OCI-LY3 (cell line): ENCODE measurements around the gene SCGB1C1.

Source experiments
- H2AFZ ChIP-seq: fragments of 200-600, 300-600 bp; shearing (Covaris generic); 2 replicates; pipeline ENCODE4 v1.6.0; 2014; ENCODE audit warnings: antibody characterized with exemption, low read depth, low read length
- H3K27ac ChIP-seq: fragments of 200-600, 300-600 bp; sonication (generic); 2 replicates; pipeline ENCODE4 v1.5.1; 2014; ENCODE audit warnings: mild to moderate bottlenecking, low read length, moderate library complexity, mixed read lengths
- H3K27me3 ChIP-seq: fragments of 200-600, 300-600 bp; sonication (generic); 2 replicates; pipeline ENCODE4 v1.6.1; 2014; ENCODE audit warnings: low read depth, low read length, mixed read lengths
- H3K36me3 ChIP-seq: fragments of 200-600, 300-600 bp; sonication (generic); replicated peaks from 2 replicates; pipeline ENCODE3; 2014; ENCODE audit warnings: low read depth, low read length, mixed read lengths
- H3K4me1 ChIP-seq: fragments of 300-600, 200-600 bp; sonication (generic); 2 replicates; pipeline ENCODE4 v1.6.1; 2014; ENCODE audit warnings: low read length, mixed read lengths
- H3K4me2 ChIP-seq: fragments of 200-600, 300-600 bp; sonication (generic); 2 replicates; pipeline ENCODE4 v1.6.1; 2014; ENCODE audit warnings: low read length, mixed read lengths
- H3K4me3 ChIP-seq: fragments of 300-600, 200-600 bp; sonication (generic); 2 replicates; pipeline ENCODE4 v1.5.1; 2014; ENCODE audit warnings: antibody characterized with exemption, mild to moderate bottlenecking, low read length, moderate library complexity
- H3K79me2 ChIP-seq: fragments of 300-600, 200-600 bp; shearing (Covaris generic); 2 replicates; pipeline ENCODE4 v1.6.1; 2014; ENCODE audit warnings: mild to moderate bottlenecking, low read length, mixed read lengths
- H3K9ac ChIP-seq: fragments of 300-600, 200-600 bp; shearing (Covaris generic); 2 replicates; pipeline ENCODE4 v1.6.0; 2014; ENCODE audit warnings: mild to moderate bottlenecking, low read length, moderate library complexity
- H3K9me3 ChIP-seq: fragments of 200-600, 300-600 bp; shearing (Covaris generic); 2 replicates; pipeline ENCODE4 v1.6.1; 2014; ENCODE audit warnings: low read length, mixed read lengths; ENCODE audit not compliant: insufficient read depth
- H4K20me1 ChIP-seq: fragments of 200-600, 300-600 bp; sonication (generic); 2 replicates; pipeline ENCODE4 v1.6.1; 2016; ENCODE audit warnings: low read length, mixed read lengths; ENCODE audit not compliant: insufficient read depth
- CTCF ChIP-seq: fragments of 200-600, 300-600 bp; sonication (generic); IDR thresholded peaks from 2 replicates; pipeline ENCODE4 v1.5.1; 2014; ENCODE audit warnings: antibody characterized with exemption, low read length, low read depth
- EZH2phosphoT487 ChIP-seq: fragments of 200-600 bp; shearing (Covaris generic); IDR thresholded peaks from 2 replicates; pipeline ENCODE4 v1.6.1; 2018; ENCODE audit warnings: antibody characterized with exemption, mixed run types, low read depth

SCGB1C1 gene

GRCh38 chr11:240315-240714 lies 47.4 kb downstream of the SCGB1C1 start:
- no peaks in the 10 kb centered on the region for H3K9me3 ChIP-seq
- peaks cover 28% of the 10 kb centered on the region for H3K36me3 ChIP-seq
- H3K4me2 ChIP-seq, result no peak overlapping the region
- no peak for TF ChIP-seq EZH2phosphoT487
- no peak for TF ChIP-seq CTCF
- H3K27me3 ChIP-seq, result no peaks in the 10 kb centered on the region
- H3K4me3 ChIP-seq, result no peak overlapping the region
- no peak overlapping the region for H3K27ac ChIP-seq
- H2AFZ ChIP-seq, result no peak overlapping the region
- H3K4me1 ChIP-seq, result peaks cover 13% of the 10 kb centered on the region
- H3K79me2 ChIP-seq, result peaks cover 58% of the 10 kb centered on the region
- H3K9ac ChIP-seq, result no peak overlapping the region
- peaks cover 4% of the 10 kb centered on the region; the same call in 1 of the 2 replicates for H4K20me1 ChIP-seq

GRCh38 chr11:241634-242033 lies 48.8 kb downstream of the SCGB1C1 start:
- Histone ChIP-seq H3K27me3 (no peaks in the 10 kb centered on the region), H2AFZ (no peak overlapping the region), H3K4me2 (no peak overlapping the region), H3K79me2 (peaks cover 52% of the 10 kb centered on the region), H3K27ac (no peak overlapping the region), H3K4me3 (no peak overlapping the region), H3K4me1 (peaks cover 10% of the 10 kb centered on the region), H3K9me3 (no peaks in the 10 kb centered on the region), H3K9ac (no peak overlapping the region), H3K36me3 (peaks cover 39% of the 10 kb centered on the region), H4K20me1 (peaks cover 4% of the 10 kb centered on the region; the same call in 1 of the 2 replicates)
- TF ChIP-seq EZH2phosphoT487, result no peak
- no peak for TF ChIP-seq CTCF
